ENCODE measurements around the gene BNC2.

Gene BNC2

GRCh38 chr9:16817514-16817913 lies 53.0 kb downstream of the BNC2 start:
- DNase-seq (ENCODE audit: low read depth in 2 of 2): no peak

- DNase-seq (ENCODE audit: low read depth in 2 of 2): no peak
Observed at GRCh38 chr9:16817002-16817401, 53.5 kb downstream of the BNC2 start.

- no peak for DNase-seq (ENCODE audit: low read depth in 2 of 2)
Observed at GRCh38 chr9:16816011-16816410, 54.5 kb downstream of the BNC2 start.

- no peak for DNase-seq (ENCODE audit: low read depth in 2 of 2)
Observed at GRCh38 chr9:16815079-16815478, 55.4 kb downstream of the BNC2 start.

GRCh38 chr9:16813838-16814237 lies 56.6 kb downstream of the BNC2 start:
- no peak for DNase-seq (ENCODE audit: low read depth in 2 of 2)

- no peak for DNase-seq (ENCODE audit: low read depth in 2 of 2)
Observed at GRCh38 chr9:16811987-16812685, 58.3 kb downstream of the BNC2 start.

- DNase-seq (ENCODE audit: low read depth in 2 of 2): no peak
Observed at GRCh38 chr9:16809912-16810610, 60.4 kb downstream of the BNC2 start.

- no peak for DNase-seq (ENCODE audit: low read depth in 2 of 2)
Observed at GRCh38 chr9:16806674-16807073, 63.8 kb downstream of the BNC2 start.

- no peak for DNase-seq (ENCODE audit: low read depth in 2 of 2)
Observed at GRCh38 chr9:16803648-16804047, 66.8 kb downstream of the BNC2 start.

GRCh38 chr9:16801871-16802466 lies 68.5 kb downstream of the BNC2 start:
- DNase-seq (ENCODE audit: low read depth in 2 of 2): no peak

- no peak for DNase-seq (ENCODE audit: low read depth in 2 of 2)
Observed at GRCh38 chr9:16796304-16796825, 74.1 kb downstream of the BNC2 start.

GRCh38 chr9:16794871-16795639 lies 75.4 kb downstream of the BNC2 start:
- DNase-seq (ENCODE audit: low read depth in 2 of 2): peak; percentile 91 to 92

GRCh38 chr9:16794103-16794502 lies 76.4 kb downstream of the BNC2 start:
- no peak for DNase-seq (ENCODE audit: low read depth in 2 of 2)

GRCh38 chr9:16787724-16788123 lies 82.7 kb downstream of the BNC2 start:
- no peak for DNase-seq (ENCODE audit: low read depth in 2 of 2)

GRCh38 chr9:16784002-16784401 lies 86.5 kb downstream of the BNC2 start:
- no peak for DNase-seq (ENCODE audit: low read depth in 2 of 2)

GRCh38 chr9:16782490-16782889 lies 88.0 kb downstream of the BNC2 start:
- no peak for DNase-seq (ENCODE audit: low read depth in 2 of 2)

- no peak for DNase-seq (ENCODE audit: low read depth in 2 of 2)
Observed at GRCh38 chr9:16775330-16775729, 95.1 kb downstream of the BNC2 start.

- DNase-seq (ENCODE audit: low read depth in 2 of 2): no peak
Observed at GRCh38 chr9:16773617-16774016, 96.9 kb downstream of the BNC2 start.

GRCh38 chr9:16773116-16773515 lies 97.4 kb downstream of the BNC2 start:
- no peak for DNase-seq (ENCODE audit: low read depth in 2 of 2)

- no peak for DNase-seq (ENCODE audit: low read depth in 2 of 2)
Observed at GRCh38 chr9:16771356-16771755, 99.1 kb downstream of the BNC2 start.

GRCh38 chr9:16769291-16769690 lies 101.2 kb downstream of the BNC2 start:
- no peak for DNase-seq (ENCODE audit: low read depth in 2 of 2)

GRCh38 chr9:16768816-16769215 lies 101.7 kb downstream of the BNC2 start:
- no peak for DNase-seq (ENCODE audit: low read depth in 2 of 2)

Data from fibroblast of skin of left quadriceps (primary cell).